ENCODE results near the gene SEC22A. TPM values are rescaled to one million over a fixed set of nuclear protein-coding genes. Genes with fewer than 3 reads are reported as not detected.

The SEC22A gene
- total and polyA plus RNA-seq, 2 of the 13 experiments (the other 11 are each of a cell fraction or from before 2014, with no cell fraction given), result 14.1 to 17.3 TPM

GRCh38 chr3:123256256-123256655 lies 54.5 kb downstream of the SEC22A start:
- H3K27ac ChIP-seq (ENCODE audit: extremely low read length, insufficient read depth, low read length), result no peak overlapping the region
- POLR2A ChIA-PET, result no interaction called here
- H3K36me3 ChIP-seq (replicated peaks in 1 of 2; ENCODE audit: control insufficient read depth in 1 of 2, insufficient read depth in 2 of 2, low read length in 2 of 2), result 0 out of 5 replicates have a peak, but pooled peaks cover 0 to 2% of the 10 kb centered on the region in 2 experiments
- CTCF ChIA-PET (ENCODE audit: low intra/inter-chr PET ratio, low total read pairs), result no interaction called here
- WGBS (ENCODE audit: low lambda C conversion rate), result 83% methylated on average over 2 of the region's 2 CpGs
- no peaks in the 10 kb centered on the region for H4K20me1 ChIP-seq (ENCODE audit: insufficient read depth, low read length)
- H3K4me2 ChIP-seq (ENCODE audit: low read depth, low read length), result no peak overlapping the region
- H2AFZ ChIP-seq (ENCODE audit: low read length), result no peak overlapping the region
- ATAC-seq (no peak), FAIRE-seq (no peak), DNase-seq (ENCODE audit: low spot score) (no peak)
- no peak overlapping the region for H3K9ac ChIP-seq (ENCODE audit: insufficient read depth, low read depth, low read length)
- in situ Hi-C loops (cut with HindIII; ENCODE audit: extremely low pct_ligation_motif_present, low pct_unique_long_range_greater_than_20kb) (no loop called here), intact Hi-C loops (cut with micrococcal nuclease; ENCODE audit: unreplicated experiment) (loop anchor here (10.0 kb wide), 1 partner anchor 221 kb away; no protein-coding TSS in a partner anchor)
- no peak for TF ChIP-seq HNF1A (IDR thresholded peaks at IDR 0.05; ENCODE audit: low read depth)
- no peak for TF ChIP-seq HNF1A (CRISPR knock-in tag; IDR thresholded peaks at IDR 0.05; ENCODE audit: borderline replicate concordance)
- TF ChIP-seq UBTF (CRISPR knock-in tag; IDR thresholded peaks at IDR 0.05), result no peak
- TF ChIP-seq LBX2 (CRISPR knock-in tag; IDR thresholded peaks at IDR 0.05; ENCODE audit: borderline replicate concordance), result no peak
- no peak for TF ChIP-seq ONECUT2 (CRISPR knock-in tag; IDR thresholded peaks at IDR 0.05)
- no peak for TF ChIP-seq IRF9 (CRISPR knock-in tag; IDR thresholded peaks at IDR 0.05; ENCODE audit: borderline replicate concordance)
- no peak for TF ChIP-seq GATAD2A (CRISPR knock-in tag; IDR thresholded peaks at IDR 0.05)
- BruUV-seq (replicated peaks), result no TSS peak
- H3K4me1 ChIP-seq (ENCODE audit: insufficient read depth, low read length), result no peaks in the 10 kb centered on the region
- no peak overlapping the region for H3K4me3 ChIP-seq (replicated peaks in 1 of 3; ENCODE audit: insufficient read depth in 1 of 3, low read depth in 2 of 3, low read length in 3 of 3)
- H3K27me3 ChIP-seq (ENCODE audit: control insufficient read depth in 1 of 2, insufficient read depth in 2 of 2, low read length in 2 of 2), result no peaks in the 10 kb centered on the region; a peak in 1 of 5 replicates
- H3K79me2 ChIP-seq (ENCODE audit: insufficient read depth, low read length), result no peaks in the 10 kb centered on the region
- H3K9me3 ChIP-seq (ENCODE audit: low read length), result no peaks in the 10 kb centered on the region
